Skeletal muscle tissue (tissue), 4 donors: ENCODE results near the gene CHMP4B. TPM values are rescaled to one million over a fixed set of nuclear protein-coding genes. Genes with fewer than 3 reads are reported as not detected.
"Not testable (repeated sequence)": the region's sequence is repeated elsewhere in the genome, so short reads cannot be mapped to it uniquely, and the experiment has no call there.

Experiments
- H3K27ac ChIP-seq: one replicate; pipeline ENCODE4 v1.7.0; 2013; ENCODE audit warnings: mild to moderate bottlenecking, low read depth, low read length, inconsistent platforms
- H3K27me3 ChIP-seq, 3 donors: one replicate each; pipeline ENCODE4 v1.7.0; 2013; ENCODE audit warnings: low read length in 3 of 3; ENCODE audit not compliant: control insufficient read depth in 3 of 3, insufficient read depth in 3 of 3
- H3K36me3 ChIP-seq, 3 donors: one replicate each; pipeline ENCODE4 v1.7.0; 2013; ENCODE audit warnings: low read length in 3 of 3; ENCODE audit not compliant: control insufficient read depth in 3 of 3, insufficient read depth in 3 of 3
- H3K4me1 ChIP-seq, 3 donors: one replicate each; pipeline ENCODE4 v1.7.0; 2013; ENCODE audit warnings: low read length in 3 of 3, mild to moderate bottlenecking in 3 of 3; ENCODE audit not compliant: control insufficient read depth in 3 of 3, insufficient read depth in 3 of 3
- H3K4me3 ChIP-seq, 3 donors: one replicate each; pipeline ENCODE4 v1.7.0; 2013; ENCODE audit warnings: low read length in 3 of 3
- H3K9ac ChIP-seq, 3 donors: one replicate each; pipeline ENCODE4 v1.7.0; 2013; ENCODE audit warnings: low read length in 3 of 3, mild to moderate bottlenecking in 3 of 3, moderate library complexity in 2 of 3, low read depth in 1 of 3
- H3K9me3 ChIP-seq, 3 donors: one replicate each; pipeline ENCODE4 v1.7.0; 2013; ENCODE audit warnings: low read length in 3 of 3; ENCODE audit not compliant: control insufficient read depth in 3 of 3
- total RNA-seq: library from RNA; depleted of rRNA; stranded (reverse); fragments of >200 nt; gene quantifications from one replicate; pipeline ENCODE4 v1.2.3, GENCODE V29; 2014
- donor health status: Osteomylitis.

The CHMP4B gene
- total RNA-seq, 1 donor from 2014 or later: 24.0 TPM

DNA sequence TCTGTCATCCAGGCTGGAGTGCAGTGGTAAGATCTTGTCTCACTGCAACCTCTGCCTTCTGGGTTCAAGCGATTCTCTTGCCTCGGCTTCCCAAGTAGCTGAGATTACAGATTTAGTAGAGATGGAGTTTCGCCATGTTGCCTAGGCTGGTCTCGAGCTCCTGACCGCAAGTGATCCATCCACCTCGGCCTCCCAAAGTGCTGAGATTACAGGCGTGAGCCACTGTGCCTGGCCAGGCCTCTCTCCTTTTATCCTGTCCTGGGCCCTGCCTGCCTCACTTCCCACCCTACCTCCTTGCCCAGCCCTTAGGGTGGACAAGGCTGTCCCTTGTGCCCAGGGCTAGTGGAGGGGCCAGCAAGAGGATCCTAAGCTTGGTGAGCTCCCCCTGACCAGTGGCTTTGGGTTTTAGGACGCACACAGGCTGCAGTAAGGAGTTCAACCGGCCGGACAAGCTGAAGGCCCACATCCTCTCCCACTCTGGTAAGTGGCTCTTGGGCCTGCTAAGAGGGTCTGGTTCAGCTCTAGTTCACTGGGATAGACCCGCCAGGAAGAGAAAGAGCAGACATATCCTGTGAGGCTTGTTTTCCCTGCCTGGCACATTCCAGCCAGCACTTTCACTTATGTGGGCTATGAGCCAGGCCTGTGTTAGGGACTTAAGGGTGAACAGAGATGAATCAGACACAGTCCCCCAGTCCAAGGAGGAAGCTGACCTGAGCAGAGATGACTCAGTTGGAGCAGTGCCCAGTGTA is 21.9 kb upstream of the CHMP4B start:
- H3K4me3 ChIP-seq: no peak overlapping the region
- peaks cover 7 to 18% (median 16%) of the 10 kb centered on the region in 3 donors for H3K4me1 ChIP-seq
- peaks cover 4 to 13% (median 11%) of the 10 kb centered on the region in 3 donors for H3K36me3 ChIP-seq
- no peak overlapping the region for H3K9ac ChIP-seq
- H3K9me3 ChIP-seq: no peaks in the 10 kb centered on the region
- H3K27ac ChIP-seq: no peak overlapping the region
- no peaks in the 10 kb centered on the region for H3K27me3 ChIP-seq

DNA sequence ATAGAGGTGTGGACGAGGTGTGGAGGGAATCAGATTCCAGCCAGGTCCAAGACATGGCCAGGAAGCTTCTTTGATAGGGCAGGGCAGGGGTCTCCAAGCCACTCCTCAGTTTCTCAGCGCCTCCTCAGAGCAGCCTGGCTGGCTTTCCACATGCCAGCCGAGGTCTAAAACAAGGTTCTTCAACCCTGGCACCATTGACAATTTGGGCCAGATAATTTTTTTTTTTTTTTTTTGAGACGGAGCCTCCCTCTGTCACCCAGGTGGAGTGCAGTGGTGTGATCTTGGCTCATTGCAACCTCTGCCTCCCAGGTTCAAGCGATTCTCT is 21.3 kb upstream of the CHMP4B start:
- H3K4me1 ChIP-seq: peaks cover 7 to 18% (median 16%) of the 10 kb centered on the region in 3 donors
- H3K4me3 ChIP-seq: no peak overlapping the region
- no peaks in the 10 kb centered on the region for H3K27me3 ChIP-seq
- peaks cover 4 to 13% (median 11%) of the 10 kb centered on the region in 3 donors for H3K36me3 ChIP-seq
- H3K9ac ChIP-seq: no peak overlapping the region
- H3K9me3 ChIP-seq: no peaks in the 10 kb centered on the region
- no peak overlapping the region for H3K27ac ChIP-seq

DNA sequence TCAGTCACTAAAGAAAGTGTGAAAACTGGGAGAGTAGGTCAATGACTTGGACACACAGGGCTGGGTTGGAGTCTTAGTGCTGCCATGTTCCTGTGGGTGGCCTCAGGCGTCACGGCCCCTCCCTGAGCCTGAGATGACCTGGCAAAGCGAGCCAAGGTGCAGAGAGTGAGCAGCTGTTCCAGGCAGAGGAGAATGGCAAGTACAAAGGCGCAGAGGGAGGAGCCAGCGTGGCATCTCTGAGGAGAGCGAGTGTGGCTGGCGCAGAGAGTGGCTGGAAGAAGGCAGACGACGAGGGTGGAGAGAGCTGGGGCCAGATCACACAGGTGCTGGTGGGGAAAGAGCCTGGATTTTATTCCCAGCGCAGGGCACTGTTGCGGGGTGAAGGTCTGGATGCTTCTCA is 20.6 kb upstream of the CHMP4B start:
- Histone ChIP-seq H3K4me3 (no peak overlapping the region), H3K4me1 (peaks cover 7 to 18% (median 16%) of the 10 kb centered on the region in 3 donors), H3K27me3 (no peaks in the 10 kb centered on the region), H3K9me3 (no peaks in the 10 kb centered on the region), H3K27ac (no peak overlapping the region), H3K36me3 (peaks cover 4 to 13% (median 11%) of the 10 kb centered on the region in 3 donors), H3K9ac (no peak overlapping the region)

DNA sequence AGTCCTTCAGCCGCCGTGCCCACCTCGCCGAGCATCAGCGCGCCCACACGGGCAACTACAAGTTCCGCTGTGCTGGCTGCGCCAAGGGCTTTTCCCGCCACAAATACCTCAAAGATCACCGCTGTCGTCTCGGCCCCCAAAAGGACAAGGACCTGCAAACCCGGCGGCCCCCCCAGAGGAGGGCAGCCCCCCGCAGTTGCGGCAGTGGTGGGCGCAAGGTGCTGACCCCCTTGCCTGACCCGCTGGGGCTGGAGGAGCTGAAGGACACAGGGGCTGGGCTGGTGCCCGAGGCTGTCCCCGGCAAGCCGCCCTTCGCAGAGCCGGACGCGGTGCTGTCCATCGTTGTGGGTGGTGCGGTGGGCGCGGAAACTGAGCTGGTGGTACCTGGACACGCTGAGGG is 20.1 kb upstream of the CHMP4B start:
- H3K27ac ChIP-seq: no peak overlapping the region
- H3K9ac ChIP-seq: no peak overlapping the region
- no peaks in the 10 kb centered on the region for H3K27me3 ChIP-seq
- H3K9me3 ChIP-seq: no peaks in the 10 kb centered on the region
- H3K4me1 ChIP-seq: peaks cover 7 to 18% (median 16%) of the 10 kb centered on the region in 3 donors
- peaks cover 4 to 13% (median 11%) of the 10 kb centered on the region in 3 donors for H3K36me3 ChIP-seq
- no peak overlapping the region for H3K4me3 ChIP-seq

DNA sequence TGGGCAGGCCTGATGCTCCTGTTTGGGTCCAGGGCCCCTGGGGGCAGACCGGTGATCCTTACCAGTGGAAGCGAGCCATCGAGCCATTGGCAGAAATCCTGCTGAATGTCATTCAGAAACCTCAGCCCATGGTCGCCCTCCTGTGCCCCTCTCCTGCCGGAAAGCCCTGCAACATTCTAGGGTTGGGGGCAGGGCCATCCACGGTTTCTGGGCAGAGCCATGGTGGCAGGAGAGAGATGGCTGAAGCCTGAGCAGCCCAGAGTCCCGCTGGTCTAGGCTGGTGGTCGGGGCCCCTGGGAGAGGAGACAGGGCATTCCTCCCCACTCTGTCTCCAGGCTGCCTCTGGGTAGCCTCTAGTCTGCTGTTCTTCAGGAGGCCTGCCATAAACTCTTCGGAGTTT is 19.6 kb upstream of the CHMP4B start:
- Histone ChIP-seq H3K27me3 (no peaks in the 10 kb centered on the region), H3K4me1 (peaks cover 7 to 18% (median 16%) of the 10 kb centered on the region in 3 donors), H3K9ac (no peak overlapping the region), H3K9me3 (no peaks in the 10 kb centered on the region), H3K4me3 (no peak overlapping the region), H3K36me3 (peaks cover 4 to 13% (median 11%) of the 10 kb centered on the region in 3 donors), H3K27ac (no peak overlapping the region)

DNA sequence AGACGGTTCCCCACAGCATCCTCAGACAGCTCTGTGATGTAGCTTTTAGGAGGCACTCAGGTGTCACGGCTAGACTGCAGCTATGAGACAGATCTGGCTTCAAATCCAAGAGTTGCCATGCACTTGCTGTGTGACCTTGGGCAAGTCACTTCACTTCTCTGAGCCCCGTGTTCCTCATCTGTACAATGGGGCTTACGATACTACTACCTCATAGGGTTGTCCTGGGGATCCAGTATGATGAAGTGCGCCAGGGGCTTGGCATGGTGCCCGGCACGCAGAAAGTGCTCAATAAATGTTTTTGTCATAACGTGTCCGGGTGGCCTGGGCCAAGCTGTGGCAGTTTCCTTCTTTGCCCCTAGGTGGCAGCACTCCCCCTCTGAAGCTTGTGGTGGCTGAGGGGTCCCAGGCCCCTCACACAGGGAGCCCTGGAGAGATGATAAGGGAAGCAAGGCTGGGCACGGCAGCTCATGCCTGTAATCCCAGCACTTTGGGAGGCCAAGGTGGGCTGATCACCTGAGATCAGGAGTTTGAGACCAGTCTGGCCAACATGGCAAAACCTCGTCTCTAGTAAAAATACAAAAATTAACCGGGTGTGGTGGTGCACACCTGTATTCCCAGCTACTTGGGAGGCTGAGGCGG is 19.1 kb upstream of the CHMP4B start:
- Histone ChIP-seq H3K4me3 (no peak overlapping the region), H3K27me3 (no peaks in the 10 kb centered on the region), H3K9me3 (no peaks in the 10 kb centered on the region), H3K9ac (no peak overlapping the region), H3K36me3 (peaks cover 4 to 13% (median 11%) of the 10 kb centered on the region in 3 donors), H3K4me1 (peaks cover 7 to 18% (median 16%) of the 10 kb centered on the region in 3 donors), H3K27ac (no peak overlapping the region)

DNA sequence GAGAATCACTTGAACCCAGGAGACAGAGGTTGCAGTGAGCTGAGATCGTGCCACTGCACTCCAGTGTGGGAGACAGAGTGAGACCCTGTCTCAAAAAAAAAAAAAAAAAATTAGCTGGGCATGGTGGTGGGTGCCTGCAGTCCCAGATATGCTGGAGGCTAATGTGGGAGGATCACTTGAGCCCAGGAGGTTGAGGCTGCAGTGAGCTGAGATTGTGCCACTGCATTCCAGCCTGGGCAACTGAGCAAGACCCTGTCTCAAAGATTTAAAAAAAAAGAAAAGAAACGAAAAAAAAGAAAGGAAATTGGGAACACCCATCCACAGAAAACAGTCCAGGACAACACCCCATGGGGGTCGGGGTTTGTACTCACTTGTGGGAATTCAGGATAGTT is 18.6 kb upstream of the CHMP4B start:
- H3K27ac ChIP-seq: not testable (repeated sequence)

DNA sequence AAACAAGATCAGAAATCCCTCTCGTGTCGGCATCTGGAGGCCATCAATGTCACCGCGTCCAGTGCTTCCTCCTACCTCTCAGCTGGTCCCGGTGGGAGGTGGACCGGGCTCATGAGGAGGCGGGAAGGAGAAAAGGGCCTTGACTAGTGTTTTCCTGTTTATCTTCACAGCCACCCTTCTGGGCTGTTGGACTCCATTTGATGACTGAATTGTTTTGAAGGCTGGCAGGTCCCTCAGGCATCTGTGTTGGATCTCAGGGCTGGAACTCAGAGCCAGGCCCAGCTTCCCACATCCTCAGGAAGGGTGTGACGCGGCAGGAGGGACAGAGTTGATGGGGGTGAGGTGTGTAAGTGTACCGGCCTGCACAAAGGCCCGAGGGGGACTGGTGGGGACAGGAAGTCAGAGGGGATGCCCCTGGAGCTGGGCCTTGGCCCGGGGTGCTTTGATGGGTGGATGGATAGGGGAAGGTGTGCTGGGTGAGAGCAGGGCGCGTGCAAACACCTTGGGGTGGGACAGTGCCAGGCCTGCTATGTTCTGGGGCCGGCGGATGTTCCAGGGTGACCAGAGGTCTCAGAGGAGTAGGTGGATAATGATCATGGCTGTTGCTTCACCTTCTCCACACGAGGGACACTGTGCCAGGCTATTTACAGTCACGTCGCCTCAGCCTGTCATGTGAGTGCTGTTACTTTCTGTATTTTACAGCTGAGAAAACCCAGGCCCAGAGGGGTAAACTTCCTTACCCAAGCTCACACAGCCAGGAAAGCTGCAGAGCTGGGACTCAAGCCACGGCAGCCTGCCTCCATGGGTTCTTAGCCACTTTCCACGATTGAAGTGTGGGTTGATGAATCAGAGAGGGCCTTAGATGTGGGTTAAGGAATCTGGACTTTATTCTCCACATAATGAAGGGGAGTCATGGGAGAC is 17.9 kb upstream of the CHMP4B start:
- H3K27me3 ChIP-seq: no peaks in the 10 kb centered on the region
- peaks cover 7 to 16% (median 16%) of the 10 kb centered on the region in 3 donors for H3K4me1 ChIP-seq
- H3K9ac ChIP-seq: peak overlapping the region in 1 of 3 donors; percentile 17
- no peaks in the 10 kb centered on the region for H3K9me3 ChIP-seq
- peaks cover 4 to 11% (median 10%) of the 10 kb centered on the region in 3 donors for H3K36me3 ChIP-seq
- H3K27ac ChIP-seq: no peak overlapping the region
- H3K4me3 ChIP-seq: no peak overlapping the region

More for the DNA sequence above, 18.6 kb upstream of the CHMP4B start:
- H3K9me3 ChIP-seq, H3K27me3 ChIP-seq, H3K9ac ChIP-seq, H3K4me3 ChIP-seq: not testable (repeated sequence)
- H3K36me3 ChIP-seq: peaks cover 4 to 13% (median 11%) of the 10 kb centered on the region in 3 donors
- peaks cover 7 to 17% (median 16%) of the 10 kb centered on the region in 3 donors for H3K4me1 ChIP-seq

DNA sequence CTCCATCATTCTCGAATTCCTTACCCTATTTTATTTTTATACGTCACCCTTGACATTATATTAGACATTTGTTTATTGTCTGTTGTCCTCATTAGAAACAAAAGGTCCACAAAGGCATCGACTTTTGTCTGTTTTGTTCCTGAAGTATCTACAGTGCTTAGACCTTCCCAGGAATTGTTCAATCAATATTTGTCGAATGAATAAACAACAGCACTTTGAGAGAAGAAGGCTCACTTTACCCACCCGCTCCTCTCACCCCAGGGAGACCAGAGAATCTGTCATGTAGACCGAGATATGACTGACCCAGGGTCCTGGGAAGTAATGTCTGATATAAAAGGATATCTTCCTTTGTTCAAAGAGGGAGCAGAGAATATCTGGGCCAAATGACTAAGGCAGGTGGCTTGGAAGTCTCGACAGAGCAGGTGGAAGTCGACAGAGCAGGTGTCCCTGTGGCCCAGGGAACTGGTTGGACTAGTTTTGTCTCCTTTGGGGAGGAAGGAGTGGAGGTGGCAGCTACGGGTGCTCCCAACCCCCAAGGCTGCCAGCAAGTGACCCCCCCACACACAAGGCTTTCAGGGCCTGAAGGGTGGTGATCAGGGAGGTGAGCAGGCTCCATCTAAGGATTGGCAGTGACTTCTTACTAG is 14.8 kb upstream of the CHMP4B start:
- Histone ChIP-seq H3K4me3 (no peak overlapping the region), H3K9me3 (no peaks in the 10 kb centered on the region), H3K9ac (no peak overlapping the region), H3K27ac (no peak overlapping the region), H3K36me3 (peaks cover 0 to 5% (median under 1%) of the 10 kb centered on the region in 3 donors), H3K4me1 (peaks cover 4 to 10% (median 9%) of the 10 kb centered on the region in 3 donors), H3K27me3 (no peaks in the 10 kb centered on the region)
